ENCODE data around the gene CNN3. TPM values are rescaled to one million over a fixed set of nuclear protein-coding genes. Genes with fewer than 3 reads are reported as not detected.
"Not testable (repeated sequence)": the region's sequence is repeated elsewhere in the genome, so short reads cannot be mapped to it uniquely, and the experiment has no call there.

The CNN3 gene
- total RNA-seq, 2 donors from 2014 or later: 275 to 308 TPM

- no peaks in the 10 kb centered on the region for H3K9me3 ChIP-seq (ENCODE audit: control insufficient read depth, low read length)
- no peak for TF ChIP-seq CTCF (conservative IDR thresholded peaks at IDR 0.05)
- no peaks in the 10 kb centered on the region for H3K27me3 ChIP-seq (ENCODE audit: control insufficient read depth, insufficient read depth, low read length, poor library complexity, severe bottlenecking)
- DNase-seq: no peak
- Mint-ChIP-seq H3K4me1 (peaks cover 20% of the 10 kb centered on the region), H3K36me3 (ENCODE audit: low read depth) (no peaks in the 10 kb centered on the region), H3K27ac (no peak overlapping the region), H3K27me3 (ENCODE audit: insufficient read depth) (peaks cover 4% of the 10 kb centered on the region), H3K4me3 (no peak overlapping the region), H3K9me3 (peaks cover 2% of the 10 kb centered on the region)
- no peaks in the 10 kb centered on the region for H3K36me3 ChIP-seq (ENCODE audit: control insufficient read depth, insufficient read depth, low read length)
- no peak overlapping the region for H3K9ac ChIP-seq (ENCODE audit: extremely low read depth, low read length, poor library complexity, severe bottlenecking)
- no peak overlapping the region for H3K4me3 ChIP-seq (ENCODE audit: low read length)
- H3K27ac ChIP-seq (ENCODE audit: low read depth, low read length): no peak overlapping the region
- peaks cover 9% of the 10 kb centered on the region for H3K4me1 ChIP-seq (ENCODE audit: control insufficient read depth, insufficient read depth, low read length)
- WGBS, 2 experiments (ENCODE audit: insufficient coverage in 1 of 2, insufficient read length in 1 of 2): 97 to 100% methylated on average over 1 of the region's 1 CpG
Observed at GRCh38 chr1:94947437-94947836, 20.5 kb upstream of the CNN3 start.

- no peaks in the 10 kb centered on the region for H3K27me3 ChIP-seq (ENCODE audit: control insufficient read depth, insufficient read depth, low read length, poor library complexity, severe bottlenecking)
- H3K27ac ChIP-seq (ENCODE audit: low read depth, low read length): no peak overlapping the region
- Mint-ChIP-seq H3K4me3 (no peak overlapping the region), H3K36me3 (ENCODE audit: low read depth) (no peaks in the 10 kb centered on the region), H3K27ac (no peak overlapping the region), H3K4me1 (peaks cover 17% of the 10 kb centered on the region), H3K9me3 (peaks cover 2% of the 10 kb centered on the region), H3K27me3 (ENCODE audit: insufficient read depth) (peaks cover 4% of the 10 kb centered on the region)
- no peak for DNase-seq
- no peak overlapping the region for H3K9ac ChIP-seq (ENCODE audit: extremely low read depth, low read length, poor library complexity, severe bottlenecking)
- TF ChIP-seq CTCF (conservative IDR thresholded peaks at IDR 0.05): no peak
- no peaks in the 10 kb centered on the region for H3K9me3 ChIP-seq (ENCODE audit: control insufficient read depth, low read length)
- H3K4me3 ChIP-seq (ENCODE audit: low read length): no peak overlapping the region
- 82 to 96% methylated on average over 3 of the region's 3 CpGs for WGBS, 2 experiments (ENCODE audit: insufficient coverage in 1 of 2, insufficient read length in 1 of 2)
- no peaks in the 10 kb centered on the region for H3K36me3 ChIP-seq (ENCODE audit: control insufficient read depth, insufficient read depth, low read length)
- peaks cover 9% of the 10 kb centered on the region for H3K4me1 ChIP-seq (ENCODE audit: control insufficient read depth, insufficient read depth, low read length)
Observed at GRCh38 chr1:94946886-94947285, 20.0 kb upstream of the CNN3 start.

- Histone ChIP-seq H3K27ac (ENCODE audit: low read depth, low read length) (no peak overlapping the region), H3K36me3 (ENCODE audit: control insufficient read depth, insufficient read depth, low read length) (no peaks in the 10 kb centered on the region), H3K9me3 (ENCODE audit: control insufficient read depth, low read length) (no peaks in the 10 kb centered on the region), H3K27me3 (ENCODE audit: control insufficient read depth, insufficient read depth, low read length, poor library complexity, severe bottlenecking) (no peaks in the 10 kb centered on the region), H3K9ac (ENCODE audit: extremely low read depth, low read length, poor library complexity, severe bottlenecking) (no peak overlapping the region), H3K4me3 (ENCODE audit: low read length) (no peak overlapping the region), H3K4me1 (ENCODE audit: control insufficient read depth, insufficient read depth, low read length) (no peaks in the 10 kb centered on the region)
- Mint-ChIP-seq H3K9me3 (no peaks in the 10 kb centered on the region), H3K4me1 (peaks cover 8% of the 10 kb centered on the region), H3K27ac (no peak overlapping the region), H3K4me3 (no peak overlapping the region), H3K36me3 (ENCODE audit: low read depth) (no peaks in the 10 kb centered on the region), H3K27me3 (ENCODE audit: insufficient read depth) (peaks cover 7% of the 10 kb centered on the region)
- TF ChIP-seq CTCF (conservative IDR thresholded peaks at IDR 0.05): no peak
- no peak for DNase-seq
- WGBS, 2 experiments (ENCODE audit: insufficient coverage in 1 of 2, insufficient read length in 1 of 2): 86 to 98% methylated on average over 6 to 8 of the region's 8 CpGs
Observed at GRCh38 chr1:94942171-94943128, 15.5 kb upstream of the CNN3 start.

GRCh38 chr1:94941480-94941879, 14.6 kb upstream of the CNN3 start:
- H3K9me3 Mint-ChIP-seq; H3K36me3 ChIP-seq (ENCODE audit: control insufficient read depth, insufficient read depth, low read length); H3K4me1 ChIP-seq (ENCODE audit: control insufficient read depth, insufficient read depth, low read length); H3K4me3 ChIP-seq (ENCODE audit: low read length); H3K4me3 Mint-ChIP-seq; DNase-seq; H3K9me3 ChIP-seq (ENCODE audit: control insufficient read depth, low read length); H3K36me3 Mint-ChIP-seq (ENCODE audit: low read depth); H3K9ac ChIP-seq (ENCODE audit: extremely low read depth, low read length, poor library complexity, severe bottlenecking); H3K27ac Mint-ChIP-seq; H3K27ac ChIP-seq (ENCODE audit: low read depth, low read length); H3K27me3 Mint-ChIP-seq (ENCODE audit: insufficient read depth); H3K27me3 ChIP-seq (ENCODE audit: control insufficient read depth, insufficient read depth, low read length, poor library complexity, severe bottlenecking): not testable (repeated sequence)
- WGBS, 2 experiments (ENCODE audit: insufficient coverage in 1 of 2, insufficient read length in 1 of 2): 100% methylated on average over 1 of the region's 1 CpG; no CpG with 5 or more reads in 1 of the 2 experiments
- peaks cover 11% of the 10 kb centered on the region for H3K4me1 Mint-ChIP-seq

All from endodermal cell (in vitro differentiated cells).